GM21423 (cell line): ENCODE results near the gene NEB.
"Not testable (repeated sequence)": the region's sequence is repeated elsewhere in the genome, so short reads cannot be mapped to it uniquely, and the experiment has no call there.

ENCODE experiments used
- ATAC-seq: cut with Tn5 transposase; IDR thresholded peaks from one replicate; pipeline ENCODE4 v1.9.1; 2021; ENCODE audit warnings: mild to moderate bottlenecking, moderate library complexity; ENCODE audit not compliant: unreplicated experiment

Gene NEB

DNA sequence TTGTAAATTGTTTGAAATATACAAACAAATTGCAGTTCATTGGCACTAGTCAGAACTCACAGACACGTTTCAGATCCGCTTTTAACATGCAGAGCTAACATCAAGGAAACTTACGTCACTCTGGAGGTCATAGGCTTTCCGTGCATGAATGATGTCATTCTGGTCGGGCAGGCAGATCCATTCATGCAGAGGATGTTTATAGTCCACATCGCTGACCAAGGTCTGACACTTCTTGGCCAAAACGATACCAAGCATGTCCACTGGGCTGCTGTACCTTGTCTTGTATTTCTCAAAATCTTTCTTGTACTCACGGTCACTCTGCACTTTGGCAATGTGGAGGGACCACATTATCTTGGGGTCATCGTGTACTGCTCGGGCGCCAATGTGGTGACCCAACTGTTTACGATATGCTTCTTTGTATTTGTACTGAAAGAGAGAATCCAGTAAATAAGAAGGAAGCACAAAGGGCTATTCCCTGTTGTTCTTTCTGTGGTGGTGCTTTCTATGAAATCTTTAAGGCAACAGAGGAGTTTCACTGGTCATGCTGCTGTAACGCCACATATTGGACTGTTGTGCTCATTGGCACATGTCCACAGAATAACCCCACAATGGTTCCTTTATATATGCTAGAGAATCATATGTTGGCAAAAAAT lies 114.8 kb downstream of the NEB start:
- ATAC-seq, result no peak

DNA sequence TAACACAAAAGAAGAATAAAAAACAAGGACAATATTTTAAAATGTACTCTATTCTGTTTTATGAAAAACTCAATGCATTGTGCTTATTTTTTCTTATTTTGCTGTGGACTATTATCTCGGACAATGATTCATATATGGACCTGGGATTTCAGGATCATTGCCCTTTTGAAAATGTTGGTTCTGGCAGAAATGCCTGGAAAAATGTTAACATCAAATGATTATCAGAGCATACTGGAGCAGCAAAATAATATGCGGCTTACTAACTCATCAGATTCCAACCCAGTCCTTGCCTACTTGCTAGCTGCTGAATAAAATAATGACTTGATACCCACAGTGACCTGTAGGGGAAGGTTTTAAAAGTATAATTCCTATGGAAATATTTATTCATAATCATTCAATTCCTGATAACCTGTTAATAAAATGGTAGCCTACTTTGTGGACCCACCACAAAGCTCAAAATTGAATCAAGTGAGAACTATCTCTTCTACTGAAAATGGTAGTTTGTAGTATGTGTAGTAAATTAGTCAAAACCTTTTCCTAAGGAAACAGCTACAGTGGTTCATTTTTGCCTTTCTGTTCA lies 117.4 kb downstream of the NEB start:
- no peak for ATAC-seq

DNA sequence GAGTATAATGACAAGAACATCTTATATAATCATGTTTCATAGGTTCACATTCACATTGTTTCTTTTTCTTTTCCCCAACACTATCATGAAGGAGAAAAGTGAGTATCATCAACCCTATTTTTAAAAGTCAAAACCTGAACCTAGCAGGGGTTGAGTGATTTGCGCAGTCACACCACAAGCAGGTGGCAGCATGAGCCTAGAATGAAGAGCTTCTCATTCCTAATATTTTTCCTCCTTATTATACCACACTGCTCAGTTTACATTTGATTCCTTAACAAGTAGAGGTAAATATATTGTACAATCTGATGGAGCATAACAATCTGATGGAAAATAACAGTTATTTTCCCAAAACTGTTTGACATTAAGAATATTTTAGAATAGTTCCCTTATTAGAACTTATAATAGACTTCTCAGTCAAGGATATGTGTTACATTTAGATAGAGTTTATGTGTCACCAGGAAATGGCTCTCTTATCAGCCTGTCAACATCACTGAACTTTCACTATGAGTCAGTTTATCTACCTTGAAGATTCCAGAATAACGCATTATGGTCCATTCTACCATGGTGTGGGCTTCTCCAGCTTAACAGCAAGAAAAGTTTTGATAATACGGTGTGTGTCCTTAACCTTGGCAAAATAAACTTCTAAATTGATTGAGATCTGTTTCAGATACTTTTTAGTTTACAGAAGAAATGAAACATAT lies 119.5 kb downstream of the NEB start:
- ATAC-seq, result no peak

DNA sequence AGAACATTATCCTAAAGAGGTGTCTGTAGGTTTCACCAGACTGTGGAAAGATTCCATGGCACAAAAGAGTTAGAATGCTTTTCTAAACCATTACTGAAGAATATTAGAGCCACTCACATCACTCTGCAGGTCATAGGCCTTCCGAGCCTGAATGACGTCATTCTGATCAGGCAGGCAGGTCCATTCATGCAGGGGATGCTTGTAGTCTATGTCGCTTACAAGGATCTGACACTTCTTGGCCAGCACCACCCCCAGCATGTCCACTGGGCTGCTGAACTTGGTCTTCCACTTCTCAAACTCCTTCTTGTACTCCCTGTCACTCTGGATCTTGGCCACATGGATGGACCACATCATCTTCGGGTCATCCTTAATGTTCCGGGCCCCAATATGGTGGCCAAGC lies 120.1 kb downstream of the NEB start:
- ATAC-seq, result no peak

- ATAC-seq, result no peak
These were observed 122.9 kb downstream of the NEB start for GRCh38 chr2:151611351-151611750.

DNA sequence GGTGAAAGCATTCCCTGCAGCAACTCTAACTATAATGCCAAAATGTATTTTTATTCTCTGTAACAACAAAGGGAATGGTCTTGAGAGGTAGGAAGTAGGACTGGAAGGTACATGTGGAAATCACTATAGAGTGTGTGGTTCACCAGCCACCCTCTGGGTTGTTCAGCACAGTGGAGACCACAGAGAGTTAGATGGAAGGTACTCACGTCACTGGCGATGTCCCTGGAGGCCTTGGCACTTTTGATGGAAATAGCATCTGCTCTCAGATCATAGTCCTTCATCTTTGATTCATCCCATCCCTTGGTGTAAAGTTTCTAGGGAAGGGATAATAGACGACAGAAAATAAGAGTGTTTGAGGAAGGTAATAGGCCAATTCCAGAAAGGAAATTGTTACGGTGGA lies 124.0 kb downstream of the NEB start:
- ATAC-seq, result no peak

GRCh38 chr2:151609705-151610104 lies 124.6 kb downstream of the NEB start:
- no peak for ATAC-seq

DNA sequence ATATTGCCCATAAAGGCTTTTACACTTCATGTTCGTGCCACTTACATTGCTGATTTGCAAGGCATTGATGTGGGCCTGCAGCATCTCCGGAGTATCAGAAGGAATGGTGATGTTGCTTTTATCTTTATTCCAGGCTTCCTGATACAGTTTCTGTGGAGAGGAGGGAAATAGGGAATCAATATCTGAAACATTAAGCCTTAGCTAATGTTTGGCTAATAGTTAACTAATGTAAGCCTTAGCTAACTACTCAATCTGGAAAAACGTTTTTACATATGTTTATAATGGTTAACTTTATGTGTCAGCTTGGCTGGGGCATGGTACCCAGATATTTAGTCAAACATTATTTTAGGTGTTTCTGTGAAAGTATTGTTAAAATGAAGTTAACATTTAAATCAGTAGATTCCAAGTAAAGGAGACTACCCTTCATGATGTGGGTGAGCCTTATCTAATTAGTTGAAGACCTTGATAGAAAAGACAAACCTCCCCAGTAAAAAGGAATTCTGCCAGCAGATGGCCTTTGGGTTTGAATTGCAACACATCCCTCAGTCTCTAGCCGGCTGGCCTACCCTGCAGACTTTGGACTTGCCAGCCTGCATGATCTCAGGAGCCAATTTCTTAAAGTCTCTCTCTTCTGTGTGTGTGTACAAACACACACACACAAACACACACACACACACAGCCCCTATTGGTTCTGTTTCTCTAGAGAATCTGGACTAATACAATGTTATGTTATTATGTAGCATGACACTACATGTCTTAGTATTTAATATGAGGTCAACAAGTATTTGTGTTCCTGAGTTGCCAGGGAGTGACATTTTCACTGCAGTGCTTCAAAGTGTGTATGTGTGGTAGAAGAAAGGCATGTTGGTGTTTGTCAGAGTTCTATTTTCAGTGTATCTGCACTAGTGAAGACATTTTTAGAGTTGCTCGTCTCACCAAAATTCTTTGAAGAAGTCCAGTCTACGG lies 126.5 kb downstream of the NEB start:
- ATAC-seq, result not testable (repeated sequence)

- not testable (repeated sequence) for ATAC-seq
These were observed 130.7 kb downstream of the NEB start for GRCh38 chr2:151603530-151603929.

DNA sequence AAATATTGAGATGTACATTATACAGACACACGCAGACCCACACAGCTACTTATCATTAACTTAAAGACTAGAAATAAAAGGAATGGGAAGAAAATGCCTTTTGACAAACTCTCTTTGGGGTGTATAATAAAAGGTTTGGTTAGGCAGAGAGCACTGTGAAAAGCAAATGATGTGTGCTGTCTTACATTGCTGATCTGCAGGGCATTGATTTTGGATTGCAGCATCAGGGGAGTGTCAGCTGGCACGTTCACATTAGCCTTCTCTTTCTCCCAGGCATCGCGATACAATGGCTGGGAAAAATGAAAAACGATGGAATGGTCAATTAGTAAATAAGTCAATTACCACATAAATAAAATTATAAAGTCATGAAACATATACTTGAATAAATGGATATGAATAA lies 131.9 kb downstream of the NEB start:
- not testable (repeated sequence) for ATAC-seq

GRCh38 chr2:151601803-151602202 lies 132.5 kb downstream of the NEB start:
- not testable (repeated sequence) for ATAC-seq

- ATAC-seq, result not testable (repeated sequence)
These were observed 137.2 kb downstream of the NEB start for GRCh38 chr2:151596903-151597608.

DNA sequence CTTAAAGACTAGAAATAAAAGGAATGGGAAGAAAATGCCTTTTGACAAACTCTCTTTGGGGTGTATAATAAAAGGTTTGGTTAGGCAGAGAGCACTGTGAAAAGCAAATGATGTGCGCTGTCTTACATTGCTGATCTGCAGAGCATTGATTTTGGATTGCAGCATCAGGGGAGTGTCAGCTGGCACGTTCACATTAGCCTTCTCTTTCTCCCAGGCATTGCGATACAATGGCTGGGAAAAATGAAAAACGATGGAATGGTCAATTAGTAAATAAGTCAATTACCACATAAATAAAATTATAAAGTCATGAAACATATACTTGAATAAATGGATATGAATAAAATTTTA lies 142.4 kb downstream of the NEB start:
- ATAC-seq, result not testable (repeated sequence)

DNA sequence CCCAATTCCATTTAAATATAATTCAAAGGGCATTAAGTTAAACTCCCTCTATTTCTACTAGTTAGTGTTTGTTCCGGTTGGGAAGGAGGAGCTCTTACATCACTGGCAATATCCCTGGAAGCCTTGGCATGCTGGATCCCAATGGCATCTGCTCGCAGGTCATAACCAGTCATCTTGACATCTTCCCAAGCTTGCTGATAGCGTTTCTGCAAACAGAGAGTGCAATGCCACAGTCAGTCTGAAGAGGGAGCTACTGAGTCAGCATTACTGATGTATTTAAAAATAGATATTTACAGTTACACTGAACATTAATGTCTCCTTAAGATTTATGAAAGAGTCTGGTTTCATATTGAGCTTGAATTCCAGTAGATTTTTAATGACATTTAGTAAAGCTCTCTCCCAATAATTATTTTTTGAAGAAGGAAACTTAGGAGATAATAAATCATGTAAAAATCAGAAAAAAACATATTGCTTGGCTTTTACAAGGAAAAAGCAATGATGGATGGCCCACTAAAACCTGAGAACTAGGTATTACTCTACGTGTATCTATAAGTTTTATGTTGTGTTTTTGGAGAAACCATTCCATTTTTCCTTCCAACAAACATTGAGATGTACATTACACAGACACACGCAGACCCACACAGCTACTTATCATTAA lies 142.9 kb downstream of the NEB start:
- peak; percentile 60 for ATAC-seq

- not testable (repeated sequence) for ATAC-seq
These were observed 153.0 kb downstream of the NEB start for GRCh38 chr2:151581300-151581699.

- not testable (repeated sequence) for ATAC-seq
These were observed 153.6 kb downstream of the NEB start for GRCh38 chr2:151580697-151581096.

DNA sequence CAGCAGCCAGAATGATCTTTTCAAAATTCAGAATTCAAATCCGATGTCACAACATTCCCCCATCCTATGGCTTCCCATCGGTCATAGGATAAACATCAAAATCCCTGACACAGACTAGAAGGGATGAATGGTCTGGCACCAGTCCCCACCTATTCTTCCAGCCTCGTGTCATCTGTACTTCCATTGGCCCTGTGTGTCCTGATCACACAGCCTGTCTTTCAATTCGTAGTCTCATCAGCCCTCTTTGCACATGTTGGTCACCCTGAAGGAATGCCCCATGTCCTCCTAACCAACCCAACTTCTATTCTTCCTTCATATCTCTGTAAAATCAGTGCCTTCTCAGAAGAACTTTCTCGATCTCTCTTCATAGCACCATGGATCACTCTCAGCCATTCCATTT lies 157.2 kb downstream of the NEB start:
- ATAC-seq, result no peak

- ATAC-seq, result no peak
These were observed 158.2 kb downstream of the NEB start for GRCh38 chr2:151576080-151576479.

- no peak for ATAC-seq
These were observed 158.9 kb downstream of the NEB start for GRCh38 chr2:151575338-151575737.

GRCh38 chr2:151570191-151570590 lies 164.1 kb downstream of the NEB start:
- no peak for ATAC-seq
